VCaP (cell line): ENCODE measurements around the gene JRKL.

Source experiments
- H3K27ac ChIP-seq: fragments of 450-650 bp; 2 replicates; pipeline ENCODE4 v1.5.1; 2017
- TF ChIP-seq, protein P1 (sequence below): fragments of 450-650 bp; conservative IDR thresholded peaks from 2 replicates; pipeline ENCODE4 v1.5.1; 2017; ENCODE audit warnings: mild to moderate bottlenecking, moderate library complexity

JRKL gene

GRCh38 chr11:96389720-96390487 lies at the start of gene JRKL, which contains the start of gene CCDC82:
Gene JRKL (plus strand): TSS chr11:96390013. CDS start chr11:96390650, 637 bp downstream.
Gene CCDC82 (minus strand): TSS chr11:96389912. CDS start chr11:96384747, 5,165 bp downstream.
- TF ChIP-seq, protein P1, sequence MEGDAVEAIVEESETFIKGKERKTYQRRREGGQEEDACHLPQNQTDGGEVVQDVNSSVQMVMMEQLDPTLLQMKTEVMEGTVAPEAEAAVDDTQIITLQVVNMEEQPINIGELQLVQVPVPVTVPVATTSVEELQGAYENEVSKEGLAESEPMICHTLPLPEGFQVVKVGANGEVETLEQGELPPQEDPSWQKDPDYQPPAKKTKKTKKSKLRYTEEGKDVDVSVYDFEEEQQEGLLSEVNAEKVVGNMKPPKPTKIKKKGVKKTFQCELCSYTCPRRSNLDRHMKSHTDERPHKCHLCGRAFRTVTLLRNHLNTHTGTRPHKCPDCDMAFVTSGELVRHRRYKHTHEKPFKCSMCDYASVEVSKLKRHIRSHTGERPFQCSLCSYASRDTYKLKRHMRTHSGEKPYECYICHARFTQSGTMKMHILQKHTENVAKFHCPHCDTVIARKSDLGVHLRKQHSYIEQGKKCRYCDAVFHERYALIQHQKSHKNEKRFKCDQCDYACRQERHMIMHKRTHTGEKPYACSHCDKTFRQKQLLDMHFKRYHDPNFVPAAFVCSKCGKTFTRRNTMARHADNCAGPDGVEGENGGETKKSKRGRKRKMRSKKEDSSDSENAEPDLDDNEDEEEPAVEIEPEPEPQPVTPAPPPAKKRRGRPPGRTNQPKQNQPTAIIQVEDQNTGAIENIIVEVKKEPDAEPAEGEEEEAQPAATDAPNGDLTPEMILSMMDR: no peak
- H3K27ac ChIP-seq: peak within 1 kb of the TSS; percentile 70

GRCh38 chr11:96340555-96340885 lies 49.3 kb upstream of the JRKL start:
- H3K27ac ChIP-seq: no peak overlapping the region
- TF ChIP-seq, protein P1: no peak

GRCh38 chr11:96341211-96342013 lies 48.4 kb upstream of the JRKL start:
- TF ChIP-seq, protein P1: peak; percentile 39; the same call in 1 of the 2 replicates
- peak overlapping the region; percentile 85; the same call in 1 of the 2 replicates for H3K27ac ChIP-seq

DNA sequence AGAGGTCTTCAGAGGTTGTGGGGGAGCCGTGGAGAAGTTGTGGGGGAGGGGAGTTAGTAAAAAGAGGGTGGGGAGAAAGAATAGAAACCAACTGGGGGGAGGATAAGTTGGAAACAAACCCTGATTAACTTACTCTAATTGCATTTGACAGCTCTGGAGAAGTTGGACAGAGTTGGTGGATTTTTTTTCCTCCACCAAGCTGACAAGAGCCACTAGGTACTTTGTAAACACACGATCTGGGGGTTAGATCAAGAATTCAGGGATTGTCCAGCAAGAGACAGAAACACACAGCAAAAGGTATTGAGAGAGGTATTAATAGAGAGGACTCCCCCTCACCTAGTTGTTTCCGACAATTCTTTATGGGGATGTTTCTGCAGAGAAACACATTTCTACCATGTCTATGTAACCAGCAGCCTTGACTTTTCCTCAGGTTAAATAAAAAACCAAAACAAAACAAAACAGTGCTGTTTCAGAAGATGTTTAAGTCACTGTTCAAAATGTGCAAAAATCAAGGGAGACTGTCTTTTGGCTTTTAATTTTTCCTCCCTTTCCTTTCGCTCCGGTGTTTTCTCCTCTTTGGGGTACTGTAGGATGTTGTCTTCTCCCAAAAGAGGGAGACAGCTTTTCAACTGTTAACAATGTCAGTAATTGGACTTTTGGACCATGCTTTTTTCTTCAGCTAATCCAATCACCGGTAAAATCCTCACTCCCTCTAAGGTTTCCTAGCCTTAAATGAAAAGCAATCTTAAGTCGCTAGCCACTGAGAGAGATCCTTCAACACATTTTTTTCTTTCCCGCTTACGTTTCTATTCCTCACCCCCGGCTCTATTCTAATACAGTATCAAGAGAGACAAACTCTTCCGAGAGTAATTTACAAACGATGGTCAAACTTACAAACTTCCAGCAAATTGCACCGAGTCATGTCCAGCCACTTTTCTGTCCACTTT lies 47.5 kb upstream of the JRKL start:
- TF ChIP-seq, protein P1: 0 out of 2 replicates have a peak, but pooled peaks have one; percentile 3
- peak overlapping the region; percentile 85 for H3K27ac ChIP-seq

GRCh38 chr11:96342961-96343711 lies 46.7 kb upstream of the JRKL start, which contains the start of gene MAML2:
Gene MAML2 (minus strand): TSS chr11:96343195. CDS start chr11:96341895, 1,300 bp downstream.
- TF ChIP-seq, protein P1: peak; percentile 98
- H3K27ac ChIP-seq: peak within 1 kb of the TSS; percentile 85

GRCh38 chr11:96356848-96357247 lies 33.0 kb upstream of the JRKL start:
- TF ChIP-seq, protein P1: no peak
- no peak overlapping the region for H3K27ac ChIP-seq
